ENCODE data around the gene MPV17L. TPM values are rescaled to one million over a fixed set of nuclear protein-coding genes. Genes with fewer than 3 reads are reported as not detected.
A peak's percentile ranks its signal among the peaks of the same experiment; 100 is the strongest.
"Not testable (repeated sequence)": the region's sequence is repeated elsewhere in the genome, so short reads cannot be mapped to it uniquely, and the experiment has no call there.

The MPV17L gene
- total RNA-seq, 1 experiment from 2014 or later, result 6.4 TPM

- H3K9me3 ChIP-seq (ENCODE audit: control insufficient read depth, low read depth, low read length); H3K9ac ChIP-seq (ENCODE audit: extremely low read depth, insufficient read length, low read length); H2AFZ ChIP-seq (ENCODE audit: low read length); H2BK12ac ChIP-seq (ENCODE audit: insufficient read length, low read depth, low read length); H3K79me2 ChIP-seq (ENCODE audit: insufficient read depth, low read length); H4K5ac ChIP-seq (ENCODE audit: insufficient read length, low read depth, low read length); DNase-seq; H3K23ac ChIP-seq (ENCODE audit: insufficient read length, low read depth, low read length); H3K27ac Mint-ChIP-seq; H3K4me1 Mint-ChIP-seq; H3K79me1 ChIP-seq (ENCODE audit: insufficient read depth, low read depth, low read length, poor library complexity, severe bottlenecking); H2BK20ac ChIP-seq (ENCODE audit: low read depth, low read length, poor library complexity, severe bottlenecking); H3K27me3 Mint-ChIP-seq (ENCODE audit: low read depth); H3K4me3 Mint-ChIP-seq; H3K23me2 ChIP-seq (ENCODE audit: insufficient read length, low read depth, low read length, poor library complexity, severe bottlenecking); H3K56ac ChIP-seq (ENCODE audit: insufficient read length, low read depth, low read length); H3K4ac ChIP-seq (ENCODE audit: low read depth, low read length); H3K4me1 ChIP-seq (ENCODE audit: insufficient read depth, low read length); H2AK5ac ChIP-seq (ENCODE audit: insufficient read length, low read length); H3K27ac ChIP-seq (ENCODE audit: insufficient read length, low read depth, low read length); H3K36me3 Mint-ChIP-seq (ENCODE audit: insufficient read depth in 1 of 3, low read depth in 3 of 3); H3T11ph ChIP-seq (ENCODE audit: low read length); H3K27me3 ChIP-seq (ENCODE audit: insufficient read depth, low read length); H3K14ac ChIP-seq (ENCODE audit: insufficient read depth, low read length); H3K4me2 ChIP-seq (ENCODE audit: insufficient read depth, insufficient read length, low read length); H2BK15ac ChIP-seq (ENCODE audit: low read depth, low read length); H4K91ac ChIP-seq (ENCODE audit: insufficient read length, low read depth, low read length); H3K9me3 Mint-ChIP-seq; H3K18ac ChIP-seq (ENCODE audit: insufficient read length, low read depth, low read length); H4K20me1 ChIP-seq (ENCODE audit: control insufficient read depth, insufficient read depth, insufficient read length); H2BK120ac ChIP-seq (ENCODE audit: low read depth, low read length, poor library complexity, severe bottlenecking); H2BK5ac ChIP-seq (ENCODE audit: insufficient read length, low read length); H4K8ac ChIP-seq (replicated peaks; ENCODE audit: insufficient read length, low read depth, low read length): not testable (repeated sequence)
- WGBS (ENCODE audit: extremely low coverage, insufficient read length, low lambda C conversion rate), result no CpG with 5 or more reads among the region's 7 CpGs
Observed at GRCh38 chr16:15357495-15357894, 38.1 kb upstream of the MPV17L start.

- H3K4me1 Mint-ChIP-seq, result not testable (repeated sequence)
Observed at GRCh38 chr16:15378194-15378593, 17.4 kb upstream of the MPV17L start, which contains the start of gene NPIPA5. Gene NPIPA5, minus strand, starts transcription at chr16:15378294. Its CDS starts 0 bp downstream, at chr16:15378294.

More at GRCh38 chr16:15378194-15378593, 17.4 kb upstream of the MPV17L start, which contains the start of gene NPIPA5:
- not testable (repeated sequence) for H3T11ph ChIP-seq (ENCODE audit: low read length); H3K79me2 ChIP-seq (ENCODE audit: insufficient read depth, low read length); H2BK15ac ChIP-seq (ENCODE audit: low read depth, low read length); H3K27me3 ChIP-seq (ENCODE audit: insufficient read depth, low read length); H2AK5ac ChIP-seq (ENCODE audit: insufficient read length, low read length); H3K23ac ChIP-seq (ENCODE audit: insufficient read length, low read depth, low read length); H3K27me3 Mint-ChIP-seq (ENCODE audit: low read depth); H4K91ac ChIP-seq (ENCODE audit: insufficient read length, low read depth, low read length); H3K4me2 ChIP-seq (ENCODE audit: insufficient read depth, insufficient read length, low read length); H3K79me1 ChIP-seq (ENCODE audit: insufficient read depth, low read depth, low read length, poor library complexity, severe bottlenecking); H3K14ac ChIP-seq (ENCODE audit: insufficient read depth, low read length); H3K9ac ChIP-seq (ENCODE audit: extremely low read depth, insufficient read length, low read length); H3K9me3 Mint-ChIP-seq; H3K23me2 ChIP-seq (ENCODE audit: insufficient read length, low read depth, low read length, poor library complexity, severe bottlenecking); DNase-seq; H2AFZ ChIP-seq (ENCODE audit: low read length); H3K36me3 Mint-ChIP-seq (ENCODE audit: insufficient read depth in 1 of 3, low read depth in 3 of 3); H2BK5ac ChIP-seq (ENCODE audit: insufficient read length, low read length); H3K18ac ChIP-seq (ENCODE audit: insufficient read length, low read depth, low read length); H3K56ac ChIP-seq (ENCODE audit: insufficient read length, low read depth, low read length); H3K27ac ChIP-seq (ENCODE audit: insufficient read length, low read depth, low read length); H3K9me3 ChIP-seq (ENCODE audit: control insufficient read depth, low read depth, low read length); H3K4ac ChIP-seq (ENCODE audit: low read depth, low read length); H4K8ac ChIP-seq (replicated peaks; ENCODE audit: insufficient read length, low read depth, low read length); H2BK120ac ChIP-seq (ENCODE audit: low read depth, low read length, poor library complexity, severe bottlenecking); H4K5ac ChIP-seq (ENCODE audit: insufficient read length, low read depth, low read length); H4K20me1 ChIP-seq (ENCODE audit: control insufficient read depth, insufficient read depth, insufficient read length); H2BK12ac ChIP-seq (ENCODE audit: insufficient read length, low read depth, low read length); H2BK20ac ChIP-seq (ENCODE audit: low read depth, low read length, poor library complexity, severe bottlenecking); H3K4me1 ChIP-seq (ENCODE audit: insufficient read depth, low read length)
- Mint-ChIP-seq H3K27ac (peak within 1 kb of the TSS in 2 of 3 experiments; percentile 61 to 96; a peak in 3 of 7 replicates), H3K4me3 (peak within 1 kb of the TSS; percentile 49 to 65; a peak in 3 of 5 replicates)
- WGBS (ENCODE audit: extremely low coverage, insufficient read length, low lambda C conversion rate), result no CpG with 5 or more reads among the region's 4 CpGs
